ENCODE results near the gene MEGF11.
"Not testable (repeated sequence)": the region's sequence is repeated elsewhere in the genome, so short reads cannot be mapped to it uniquely, and the experiment has no call there.

DNA sequence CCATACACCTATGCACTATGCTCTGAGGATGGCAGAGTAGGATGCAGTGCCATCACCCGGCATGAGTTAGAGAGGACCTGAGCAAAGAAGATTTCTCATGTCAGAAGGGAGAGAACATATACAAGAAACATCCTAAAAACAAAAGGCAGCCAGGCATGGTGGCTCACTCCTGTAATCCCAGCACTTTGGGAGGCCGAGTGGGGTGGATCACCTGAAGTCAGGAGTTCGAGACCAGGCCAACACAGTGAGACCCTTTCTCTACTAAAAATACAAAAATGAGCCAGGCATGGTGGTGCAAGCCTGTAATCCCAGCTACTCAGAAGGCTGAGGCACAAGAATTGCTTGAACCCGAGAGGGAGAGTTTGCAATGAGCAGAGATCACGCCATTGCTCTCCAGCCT is 7.7 kb downstream of the MEGF11 start:
- not testable (repeated sequence) for TF ChIP-seq POLR2A, POLR2AphosphoS5 (IDR thresholded peaks at IDR 0.05)
- TF ChIP-seq, protein P1, sequence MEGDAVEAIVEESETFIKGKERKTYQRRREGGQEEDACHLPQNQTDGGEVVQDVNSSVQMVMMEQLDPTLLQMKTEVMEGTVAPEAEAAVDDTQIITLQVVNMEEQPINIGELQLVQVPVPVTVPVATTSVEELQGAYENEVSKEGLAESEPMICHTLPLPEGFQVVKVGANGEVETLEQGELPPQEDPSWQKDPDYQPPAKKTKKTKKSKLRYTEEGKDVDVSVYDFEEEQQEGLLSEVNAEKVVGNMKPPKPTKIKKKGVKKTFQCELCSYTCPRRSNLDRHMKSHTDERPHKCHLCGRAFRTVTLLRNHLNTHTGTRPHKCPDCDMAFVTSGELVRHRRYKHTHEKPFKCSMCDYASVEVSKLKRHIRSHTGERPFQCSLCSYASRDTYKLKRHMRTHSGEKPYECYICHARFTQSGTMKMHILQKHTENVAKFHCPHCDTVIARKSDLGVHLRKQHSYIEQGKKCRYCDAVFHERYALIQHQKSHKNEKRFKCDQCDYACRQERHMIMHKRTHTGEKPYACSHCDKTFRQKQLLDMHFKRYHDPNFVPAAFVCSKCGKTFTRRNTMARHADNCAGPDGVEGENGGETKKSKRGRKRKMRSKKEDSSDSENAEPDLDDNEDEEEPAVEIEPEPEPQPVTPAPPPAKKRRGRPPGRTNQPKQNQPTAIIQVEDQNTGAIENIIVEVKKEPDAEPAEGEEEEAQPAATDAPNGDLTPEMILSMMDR (IDR thresholded peaks at IDR 0.05) = not testable (repeated sequence)
